A673 (cell line): ENCODE data around the gene ATP2B2.

ENCODE experiments used
- EZH2 ChIP-seq: fragments of 200-600 bp; sonication (generic); IDR thresholded peaks from 2 replicates; pipeline ENCODE4 v1.6.1; 2017; ENCODE audit warnings: borderline replicate concordance, low read depth, mild to moderate bottlenecking, mixed read lengths, antibody characterized with exemption, low read length; ENCODE audit not compliant: poor library complexity, severe bottlenecking
- TF ChIP-seq, protein P1 (sequence below): fragments of 300-800, 200-600 bp; sonication (generic); conservative IDR thresholded peaks from 2 replicates; pipeline ENCODE4 v1.5.1; 2017; ENCODE audit warnings: low read depth, mild to moderate bottlenecking, antibody characterized with exemption, low read length, moderate library complexity, mixed read lengths

DNA sequence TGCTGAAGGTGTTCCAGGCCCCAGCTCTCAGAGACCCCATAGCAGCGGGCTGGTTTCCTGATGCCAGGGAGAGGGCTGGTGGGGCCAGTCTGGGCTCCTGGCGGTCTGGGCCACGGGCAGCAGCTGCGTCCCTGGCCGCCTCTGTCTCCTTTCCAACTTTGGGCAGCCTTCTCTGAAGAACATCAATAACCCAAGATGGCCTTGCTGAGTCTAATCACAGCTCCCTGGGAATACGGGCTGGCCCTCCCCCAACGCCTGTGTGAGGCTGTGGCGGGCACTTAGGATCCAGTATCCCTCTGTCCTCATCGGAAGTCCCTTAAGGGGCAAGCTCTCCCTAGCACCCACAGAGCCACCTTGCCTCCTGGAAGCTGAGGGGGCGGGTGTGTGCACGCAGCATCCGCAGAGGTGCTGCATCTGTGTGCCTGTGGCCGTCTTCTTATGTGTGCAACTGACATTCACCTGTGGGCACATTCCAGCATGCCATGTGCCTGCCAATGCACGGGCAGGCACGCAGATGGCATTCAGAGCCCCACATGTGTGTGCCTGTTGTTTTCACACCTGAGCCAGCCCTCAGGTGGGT lies 2.1 kb downstream of the ATP2B2 start:
- TF ChIP-seq, protein P1, sequence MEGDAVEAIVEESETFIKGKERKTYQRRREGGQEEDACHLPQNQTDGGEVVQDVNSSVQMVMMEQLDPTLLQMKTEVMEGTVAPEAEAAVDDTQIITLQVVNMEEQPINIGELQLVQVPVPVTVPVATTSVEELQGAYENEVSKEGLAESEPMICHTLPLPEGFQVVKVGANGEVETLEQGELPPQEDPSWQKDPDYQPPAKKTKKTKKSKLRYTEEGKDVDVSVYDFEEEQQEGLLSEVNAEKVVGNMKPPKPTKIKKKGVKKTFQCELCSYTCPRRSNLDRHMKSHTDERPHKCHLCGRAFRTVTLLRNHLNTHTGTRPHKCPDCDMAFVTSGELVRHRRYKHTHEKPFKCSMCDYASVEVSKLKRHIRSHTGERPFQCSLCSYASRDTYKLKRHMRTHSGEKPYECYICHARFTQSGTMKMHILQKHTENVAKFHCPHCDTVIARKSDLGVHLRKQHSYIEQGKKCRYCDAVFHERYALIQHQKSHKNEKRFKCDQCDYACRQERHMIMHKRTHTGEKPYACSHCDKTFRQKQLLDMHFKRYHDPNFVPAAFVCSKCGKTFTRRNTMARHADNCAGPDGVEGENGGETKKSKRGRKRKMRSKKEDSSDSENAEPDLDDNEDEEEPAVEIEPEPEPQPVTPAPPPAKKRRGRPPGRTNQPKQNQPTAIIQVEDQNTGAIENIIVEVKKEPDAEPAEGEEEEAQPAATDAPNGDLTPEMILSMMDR = no peak
- no peak for TF ChIP-seq EZH2
